HL-60 (cell line): ENCODE measurements around the gene POU2F3.

Source experiments
- POLR2AphosphoS5 ChIP-seq: IDR thresholded peaks from 2 replicates; pipeline ENCODE4 v1.6.1; 2012; ENCODE audit warnings: low read depth
- TF ChIP-seq, protein P1 (sequence below): IDR thresholded peaks from one replicate; pipeline ENCODE4 v1.5.1; 2011; ENCODE audit warnings: low read length, control low read depth, inconsistent platforms; ENCODE audit not compliant: insufficient read depth
- TF ChIP-seq, protein P2 (sequence below): IDR thresholded peaks from 2 replicates; pipeline ENCODE4 v1.6.1; 2012; ENCODE audit warnings: low read depth; ENCODE audit not compliant: insufficient replicate concordance

DNA sequence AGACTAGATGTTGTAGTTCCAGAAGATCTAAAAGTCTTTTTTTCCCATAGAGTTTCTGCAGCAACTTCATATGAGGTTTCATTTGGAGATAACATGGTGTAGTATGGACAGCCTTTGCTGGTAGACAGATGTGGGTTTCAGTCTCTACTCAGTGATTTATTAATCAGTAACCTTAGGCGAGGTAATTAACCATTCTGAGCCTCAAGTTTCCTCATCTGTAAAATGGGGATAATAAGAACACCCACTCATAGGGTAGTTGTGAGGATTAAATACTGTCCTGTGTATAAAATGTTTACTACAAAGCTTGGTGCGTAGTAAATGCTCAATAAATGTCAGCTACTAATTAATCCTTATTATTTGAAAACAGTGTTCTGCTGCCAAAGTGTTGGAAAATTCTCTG is 16.8 kb downstream of the POU2F3 start:
- TF ChIP-seq, protein P1, sequence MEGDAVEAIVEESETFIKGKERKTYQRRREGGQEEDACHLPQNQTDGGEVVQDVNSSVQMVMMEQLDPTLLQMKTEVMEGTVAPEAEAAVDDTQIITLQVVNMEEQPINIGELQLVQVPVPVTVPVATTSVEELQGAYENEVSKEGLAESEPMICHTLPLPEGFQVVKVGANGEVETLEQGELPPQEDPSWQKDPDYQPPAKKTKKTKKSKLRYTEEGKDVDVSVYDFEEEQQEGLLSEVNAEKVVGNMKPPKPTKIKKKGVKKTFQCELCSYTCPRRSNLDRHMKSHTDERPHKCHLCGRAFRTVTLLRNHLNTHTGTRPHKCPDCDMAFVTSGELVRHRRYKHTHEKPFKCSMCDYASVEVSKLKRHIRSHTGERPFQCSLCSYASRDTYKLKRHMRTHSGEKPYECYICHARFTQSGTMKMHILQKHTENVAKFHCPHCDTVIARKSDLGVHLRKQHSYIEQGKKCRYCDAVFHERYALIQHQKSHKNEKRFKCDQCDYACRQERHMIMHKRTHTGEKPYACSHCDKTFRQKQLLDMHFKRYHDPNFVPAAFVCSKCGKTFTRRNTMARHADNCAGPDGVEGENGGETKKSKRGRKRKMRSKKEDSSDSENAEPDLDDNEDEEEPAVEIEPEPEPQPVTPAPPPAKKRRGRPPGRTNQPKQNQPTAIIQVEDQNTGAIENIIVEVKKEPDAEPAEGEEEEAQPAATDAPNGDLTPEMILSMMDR = no peak
- TF ChIP-seq POLR2AphosphoS5 = no peak
- TF ChIP-seq, protein P2, sequence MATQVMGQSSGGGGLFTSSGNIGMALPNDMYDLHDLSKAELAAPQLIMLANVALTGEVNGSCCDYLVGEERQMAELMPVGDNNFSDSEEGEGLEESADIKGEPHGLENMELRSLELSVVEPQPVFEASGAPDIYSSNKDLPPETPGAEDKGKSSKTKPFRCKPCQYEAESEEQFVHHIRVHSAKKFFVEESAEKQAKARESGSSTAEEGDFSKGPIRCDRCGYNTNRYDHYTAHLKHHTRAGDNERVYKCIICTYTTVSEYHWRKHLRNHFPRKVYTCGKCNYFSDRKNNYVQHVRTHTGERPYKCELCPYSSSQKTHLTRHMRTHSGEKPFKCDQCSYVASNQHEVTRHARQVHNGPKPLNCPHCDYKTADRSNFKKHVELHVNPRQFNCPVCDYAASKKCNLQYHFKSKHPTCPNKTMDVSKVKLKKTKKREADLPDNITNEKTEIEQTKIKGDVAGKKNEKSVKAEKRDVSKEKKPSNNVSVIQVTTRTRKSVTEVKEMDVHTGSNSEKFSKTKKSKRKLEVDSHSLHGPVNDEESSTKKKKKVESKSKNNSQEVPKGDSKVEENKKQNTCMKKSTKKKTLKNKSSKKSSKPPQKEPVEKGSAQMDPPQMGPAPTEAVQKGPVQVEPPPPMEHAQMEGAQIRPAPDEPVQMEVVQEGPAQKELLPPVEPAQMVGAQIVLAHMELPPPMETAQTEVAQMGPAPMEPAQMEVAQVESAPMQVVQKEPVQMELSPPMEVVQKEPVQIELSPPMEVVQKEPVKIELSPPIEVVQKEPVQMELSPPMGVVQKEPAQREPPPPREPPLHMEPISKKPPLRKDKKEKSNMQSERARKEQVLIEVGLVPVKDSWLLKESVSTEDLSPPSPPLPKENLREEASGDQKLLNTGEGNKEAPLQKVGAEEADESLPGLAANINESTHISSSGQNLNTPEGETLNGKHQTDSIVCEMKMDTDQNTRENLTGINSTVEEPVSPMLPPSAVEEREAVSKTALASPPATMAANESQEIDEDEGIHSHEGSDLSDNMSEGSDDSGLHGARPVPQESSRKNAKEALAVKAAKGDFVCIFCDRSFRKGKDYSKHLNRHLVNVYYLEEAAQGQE = no peak
